ENCODE data around the gene ZPR1.

GRCh38 chr11:116777056-116777455, 10.8 kb downstream of the ZPR1 start:
- TF ChIP-seq EZH2 (IDR thresholded peaks at IDR 0.05; ENCODE audit: insufficient read depth, poor library complexity, severe bottlenecking) (no peak), EZH2phosphoT487 (IDR thresholded peaks at IDR 0.05; ENCODE audit: insufficient read depth, low read depth) (no peak)
